ENCODE results near the gene PQBP1.

GRCh38 chrX:48891402-48892288 is 6.1 kb upstream of the PQBP1 start:
- TF ChIP-seq CTCF (IDR thresholded peaks at IDR 0.05; ENCODE audit: low read depth, low read length, missing input control), result peak; percentile 40
- no peak for TF ChIP-seq YY1 (IDR thresholded peaks at IDR 0.05)
- no peak for TF ChIP-seq REST (IDR thresholded peaks at IDR 0.05)
- TF ChIP-seq EGR1 (IDR thresholded peaks at IDR 0.05; ENCODE audit: low read depth in 2 of 2), result no peak
- TF ChIP-seq SP1 (IDR thresholded peaks at IDR 0.05), result peak; percentile 16
- TF ChIP-seq RAD21 (IDR thresholded peaks at IDR 0.05), result peak; percentile 63 to 65
- no peak for TF ChIP-seq JUND (IDR thresholded peaks at IDR 0.05)
- TF ChIP-seq NR2F2 (IDR thresholded peaks at IDR 0.05), result no peak
- TF ChIP-seq GABPA (IDR thresholded peaks at IDR 0.05 in 1 of 2, conservative IDR thresholded peaks at IDR 0.05 in 1 of 2), result no peak
- no peak for TF ChIP-seq TAF1 (conservative IDR thresholded peaks at IDR 0.05)
- no peak for TF ChIP-seq ZBTB33 (IDR thresholded peaks at IDR 0.05)
- TF ChIP-seq MAX (IDR thresholded peaks at IDR 0.05), result peak; percentile 9

Data from liver (tissue), 3 donors.